Trophoblast cell (in vitro differentiated cells and primary cell): ENCODE measurements around the gene STKLD1.
"Not testable (repeated sequence)": the region's sequence is repeated elsewhere in the genome, so short reads cannot be mapped to it uniquely, and the experiment has no call there.

Source experiments
- DNase-seq, 2 donors: peaks; one replicate each; pipeline ENCODE4 v3.0.0-alpha.2; 2016
- H2AFZ ChIP-seq: 2 replicates; pipeline ENCODE4 v1.6.1; 2013; ENCODE audit warnings: low read length, moderate library complexity, mild to moderate bottlenecking; ENCODE audit not compliant: insufficient read depth, poor library complexity
- H2AK5ac ChIP-seq: 2 replicates; pipeline ENCODE4 v1.6.1; 2013; ENCODE audit warnings: mild to moderate bottlenecking, low read length
- H2BK120ac ChIP-seq: 2 replicates; pipeline ENCODE4 v1.6.1; 2013; ENCODE audit warnings: low read length, mild to moderate bottlenecking, moderate library complexity; ENCODE audit not compliant: insufficient read depth, poor library complexity
- H2BK12ac ChIP-seq: 2 replicates; pipeline ENCODE4 v1.6.1; 2013; ENCODE audit warnings: mild to moderate bottlenecking, low read length, moderate library complexity
- H2BK5ac ChIP-seq: 2 replicates; pipeline ENCODE4 v1.6.1; 2013; ENCODE audit warnings: low read length, low read depth, moderate library complexity, mild to moderate bottlenecking; ENCODE audit not compliant: poor library complexity
- H3K14ac ChIP-seq: 2 replicates; pipeline ENCODE4 v1.6.1; 2013; ENCODE audit warnings: mild to moderate bottlenecking, low read length
- H3K18ac ChIP-seq: 2 replicates; pipeline ENCODE4 v1.6.1; 2013; ENCODE audit warnings: mild to moderate bottlenecking, low read length
- H3K23ac ChIP-seq: 2 replicates; pipeline ENCODE4 v1.6.1; 2013; ENCODE audit warnings: low read length
- H3K27ac ChIP-seq: 2 replicates; pipeline ENCODE4 v1.5.1; 2013; ENCODE audit warnings: low read depth, mild to moderate bottlenecking, inconsistent platforms, low read length, moderate library complexity
- H3K27me3 ChIP-seq: 2 replicates; pipeline ENCODE4 v1.6.1; 2013; ENCODE audit warnings: inconsistent platforms, mild to moderate bottlenecking, low read length, moderate library complexity; ENCODE audit not compliant: insufficient read depth
- H3K36me3 ChIP-seq, 2 experiments: 1 replicate in 1 of 2; 2 replicates in 1 of 2; pipeline ENCODE4 v1.6.1; 2013; ENCODE audit warnings: low read length in 2 of 2, mild to moderate bottlenecking in 2 of 2, moderate library complexity in 1 of 2; ENCODE audit not compliant: insufficient read depth in 2 of 2, control insufficient read depth in 1 of 2
- H3K4ac ChIP-seq: 2 replicates; pipeline ENCODE4 v1.6.1; 2013; ENCODE audit warnings: low read depth, mild to moderate bottlenecking, low read length, moderate library complexity
- H3K4me1 ChIP-seq, 2 experiments: 1 replicate in 1 of 2; 2 replicates in 1 of 2; pipeline ENCODE4 v1.6.1; 2013; ENCODE audit warnings: low read length in 2 of 2, mild to moderate bottlenecking in 2 of 2, moderate library complexity in 1 of 2; ENCODE audit not compliant: insufficient read depth in 2 of 2, control insufficient read depth in 1 of 2
- H3K4me2 ChIP-seq: 2 replicates; pipeline ENCODE4 v1.6.1; 2013; ENCODE audit warnings: inconsistent platforms, mild to moderate bottlenecking, low read length, moderate library complexity
- H3K4me3 ChIP-seq: 2 replicates; pipeline ENCODE4 v1.5.1; 2013; ENCODE audit warnings: mild to moderate bottlenecking, low read depth, low read length, inconsistent platforms
- H3K79me1 ChIP-seq: one replicate; pipeline ENCODE4 v1.6.1; 2013; ENCODE audit warnings: low read length
- H3K79me2 ChIP-seq: 2 replicates; pipeline ENCODE4 v1.6.1; 2013; ENCODE audit warnings: low read length, mild to moderate bottlenecking; ENCODE audit not compliant: control insufficient read depth, insufficient read depth, poor library complexity
- H3K9ac ChIP-seq: 2 replicates; pipeline ENCODE4 v1.6.1; 2013; ENCODE audit warnings: mild to moderate bottlenecking, low read length
- H3K9me3 ChIP-seq: 2 replicates; pipeline ENCODE4 v1.6.1; 2013; ENCODE audit warnings: low read depth, mild to moderate bottlenecking, control low read depth, inconsistent platforms, low read length; ENCODE audit not compliant: insufficient read depth
- H4K12ac ChIP-seq: 2 replicates; pipeline ENCODE4 v1.6.1; 2013; ENCODE audit warnings: low read depth, mild to moderate bottlenecking, low read length, moderate library complexity
- H4K8ac ChIP-seq: 2 replicates; pipeline ENCODE4 v1.6.1; 2013; ENCODE audit warnings: low read depth, mild to moderate bottlenecking, low read length, moderate library complexity
- H4K91ac ChIP-seq: one replicate; pipeline ENCODE4 v1.6.1; 2013; ENCODE audit warnings: low read depth, mild to moderate bottlenecking, low read length, moderate library complexity
- WGBS: extraction: QIAGEN DNeasy Blood & Tissue Kit; methylation state at CpG from one replicate; pipeline ENCODE4 v1.1.7; 2013; ENCODE audit warnings: missing lambda C conversion rate; ENCODE audit not compliant: insufficient read length, insufficient coverage; ENCODE audit errors: extremely low coverage; 5-methylcytosine and 5-hydroxymethylcytosine counted together

Gene STKLD1

DNA sequence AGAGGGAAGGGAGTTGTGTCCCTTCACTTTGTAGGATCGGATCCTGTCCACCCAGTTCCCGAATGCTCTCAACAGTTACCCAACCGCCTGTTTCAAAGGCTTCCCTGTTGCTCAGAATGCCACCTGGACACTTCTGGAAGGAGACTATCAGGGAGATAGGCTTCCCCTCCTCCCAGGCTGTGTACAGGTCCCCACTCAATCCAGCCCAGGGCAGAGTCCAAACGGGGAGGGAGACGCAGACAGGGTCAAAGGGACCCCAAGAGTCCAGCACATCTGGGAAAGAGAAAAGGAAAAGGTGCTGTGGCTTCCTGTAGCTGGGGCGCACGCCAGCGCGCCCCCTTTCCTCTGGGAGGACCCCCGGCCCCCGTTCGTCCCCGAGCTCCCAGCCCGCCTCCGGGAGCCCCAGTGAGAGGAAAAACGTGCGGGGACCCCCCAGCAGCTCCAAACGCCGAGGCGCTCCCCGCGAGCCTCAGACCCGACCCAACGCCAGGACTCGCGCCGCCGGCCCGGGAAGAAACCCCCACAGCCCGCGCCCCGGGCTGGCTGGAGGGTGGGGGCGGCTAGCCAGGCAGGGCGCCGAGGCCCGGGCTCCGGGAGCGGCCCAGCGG, 946 bp upstream of the STKLD1 start:
- Histone ChIP-seq H3K23ac (peak overlapping the region; percentile 37), H4K12ac (peak overlapping the region; percentile 87), H3K4me2 (peak overlapping the region; percentile 74), H3K4me3 (peak overlapping the region; percentile 97), H2BK12ac (no peak overlapping the region), H2AK5ac (peak overlapping the region; percentile 92), H3K4ac (peak overlapping the region; percentile 100), H3K27ac (peak overlapping the region; percentile 96), H3K9me3 (peaks cover 3% of the 10 kb centered on the region), H3K9ac (peak overlapping the region; percentile 99), H2BK5ac (peak overlapping the region; percentile 96), H3K27me3 (no peaks in the 10 kb centered on the region), H3K4me1 (peaks cover 4 to 5% of the 10 kb centered on the region in 2 experiments), H3K18ac (peak overlapping the region; percentile 99), H3K79me1 (peaks cover 17% of the 10 kb centered on the region), H3K36me3 (peaks cover 28 to 29% of the 10 kb centered on the region in 2 experiments), H2AFZ (peak overlapping the region; percentile 31), H3K14ac (peak overlapping the region; percentile 99), H4K8ac (peak overlapping the region; percentile 96), H3K79me2 (peaks cover 28% of the 10 kb centered on the region), H4K91ac (peak overlapping the region; percentile 99), H2BK120ac (peak overlapping the region; percentile 98)
- WGBS, result no CpG with 5 or more reads among the region's 39 CpGs
- peak; percentile 59 to 84 for DNase-seq

DNA sequence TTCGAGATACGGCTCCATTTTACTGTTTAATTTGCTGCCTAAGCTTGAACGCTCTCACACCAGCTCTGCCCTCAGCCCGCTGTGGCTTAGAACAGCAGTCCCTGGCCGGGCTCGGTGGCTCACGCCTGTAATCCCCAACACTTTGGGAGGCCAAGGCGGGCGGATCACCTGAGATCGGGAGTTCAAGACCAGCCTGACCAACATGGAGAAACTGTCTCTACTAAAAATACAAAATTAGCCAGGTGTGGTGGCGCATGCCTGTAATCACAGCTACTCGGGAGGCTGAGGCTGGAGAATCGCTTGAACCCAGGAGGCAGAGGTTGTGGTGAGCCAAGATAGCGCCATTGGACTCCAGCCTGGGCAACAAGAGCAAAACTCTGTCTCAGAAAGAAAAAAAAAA, 1.1 kb downstream of the STKLD1 start:
- not testable (repeated sequence) for H3K14ac ChIP-seq, H3K27me3 ChIP-seq, H3K4ac ChIP-seq, H3K4me2 ChIP-seq, H4K12ac ChIP-seq, H2BK5ac ChIP-seq, H4K8ac ChIP-seq, H2AK5ac ChIP-seq, H3K4me3 ChIP-seq, DNase-seq, H4K91ac ChIP-seq, H3K27ac ChIP-seq, H3K18ac ChIP-seq, H2BK12ac ChIP-seq, H2AFZ ChIP-seq, H3K9ac ChIP-seq, H3K23ac ChIP-seq, H2BK120ac ChIP-seq, H3K4me1 ChIP-seq, H3K9me3 ChIP-seq
- H3K79me2 ChIP-seq, result peaks cover 19% of the 10 kb centered on the region
- peaks cover 10 to 11% of the 10 kb centered on the region in 2 experiments for H3K36me3 ChIP-seq
- WGBS, result no CpG with 5 or more reads among the region's 14 CpGs
- peaks cover 17% of the 10 kb centered on the region for H3K79me1 ChIP-seq

DNA sequence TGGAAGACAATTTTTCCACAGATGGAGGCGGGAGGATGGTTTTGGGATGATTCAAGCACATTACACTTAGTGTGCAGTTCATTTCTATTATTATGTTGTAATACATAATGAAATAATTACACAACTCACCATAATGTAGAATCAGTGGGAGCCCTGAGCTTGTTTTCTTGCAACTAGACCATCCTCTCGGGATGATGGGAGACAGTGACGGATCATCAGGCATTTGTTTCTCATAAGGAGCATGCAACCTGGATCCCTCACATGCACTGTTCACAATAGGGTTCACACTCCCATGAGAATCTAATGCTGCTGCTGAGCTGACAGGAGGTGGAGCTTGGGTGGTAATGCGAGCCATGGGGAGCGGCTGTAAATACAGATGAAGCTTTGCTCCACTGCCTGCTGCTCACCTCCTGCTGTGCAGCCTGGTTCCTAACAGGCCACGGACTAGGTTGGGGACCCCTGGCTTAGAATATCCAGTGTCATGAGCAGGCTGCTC, 1.6 kb downstream of the STKLD1 start:
- Histone ChIP-seq H2AFZ (no peak overlapping the region), H3K9me3 (peaks cover 5% of the 10 kb centered on the region), H3K4me2 (no peak overlapping the region), H3K18ac (no peak overlapping the region), H3K4ac (no peak overlapping the region), H2AK5ac (no peak overlapping the region), H3K27me3 (no peaks in the 10 kb centered on the region), H3K9ac (no peak overlapping the region), H3K79me2 (peaks cover 17% of the 10 kb centered on the region), H4K8ac (no peak overlapping the region), H4K91ac (no peak overlapping the region), H2BK12ac (no peak overlapping the region), H2BK5ac (no peak overlapping the region), H3K36me3 (peaks cover 7 to 8% of the 10 kb centered on the region in 2 experiments), H4K12ac (no peak overlapping the region), H3K27ac (no peak overlapping the region), H3K23ac (no peak overlapping the region), H2BK120ac (no peak overlapping the region), H3K4me3 (no peak overlapping the region), H3K14ac (no peak overlapping the region), H3K79me1 (peaks cover 17% of the 10 kb centered on the region), H3K4me1 (peaks cover 2 to 5% of the 10 kb centered on the region in 2 experiments)
- WGBS, result no CpG with 5 or more reads among the region's 6 CpGs
- DNase-seq, result no peak

DNA sequence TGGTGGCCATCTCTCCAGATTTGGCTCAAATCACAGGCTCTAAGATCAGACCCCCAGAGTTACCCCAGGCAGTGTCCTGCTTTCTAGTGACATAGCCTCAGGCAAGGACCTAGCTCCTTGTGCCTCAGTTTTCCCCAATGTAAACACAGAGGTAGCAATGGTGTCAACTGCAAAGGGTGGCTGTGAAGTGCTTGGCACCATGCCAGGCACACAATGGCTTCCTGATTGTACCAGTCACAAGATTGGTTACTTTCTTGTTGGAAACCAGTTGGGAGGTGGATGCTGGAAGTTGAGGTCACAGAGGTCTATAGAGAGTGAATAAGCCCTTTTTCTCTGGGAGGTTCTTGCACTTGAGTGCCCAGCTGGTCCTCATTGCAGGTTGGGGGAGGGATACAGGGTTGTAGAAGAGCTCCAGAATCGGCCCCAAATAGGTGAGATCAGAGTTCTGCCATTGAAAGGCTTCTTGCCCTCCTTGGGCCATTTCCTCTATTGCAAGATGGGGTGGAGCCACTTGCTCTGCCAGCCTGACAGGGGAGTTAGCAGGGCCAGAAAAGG, 2.3 kb downstream of the STKLD1 start:
- Histone ChIP-seq H2AFZ (no peak overlapping the region), H3K27ac (no peak overlapping the region), H3K9me3 (peaks cover 9% of the 10 kb centered on the region), H3K23ac (no peak overlapping the region), H2AK5ac (no peak overlapping the region), H3K4me2 (no peak overlapping the region), H4K12ac (no peak overlapping the region), H2BK12ac (no peak overlapping the region), H3K79me1 (peaks cover 17% of the 10 kb centered on the region), H2BK5ac (no peak overlapping the region), H3K4me1 (peaks cover 2 to 5% of the 10 kb centered on the region in 2 experiments), H2BK120ac (no peak overlapping the region), H3K4me3 (no peak overlapping the region), H3K18ac (no peak overlapping the region), H3K4ac (no peak overlapping the region), H4K8ac (no peak overlapping the region), H3K27me3 (no peaks in the 10 kb centered on the region), H3K14ac (no peak overlapping the region), H3K9ac (no peak overlapping the region), H3K79me2 (peaks cover 14% of the 10 kb centered on the region), H3K36me3 (peaks cover under 1 to 1% of the 10 kb centered on the region in 2 experiments), H4K91ac (no peak overlapping the region)
- no peak for DNase-seq
- WGBS, result no CpG with 5 or more reads among the region's 1 CpG
